ENCODE measurements around the gene CLEC4F. TPM values are rescaled to one million over a fixed set of nuclear protein-coding genes. Genes with fewer than 3 reads are reported as not detected.

The CLEC4F gene
- total RNA-seq, 1 experiment from 2014 or later, result not detected

DNA sequence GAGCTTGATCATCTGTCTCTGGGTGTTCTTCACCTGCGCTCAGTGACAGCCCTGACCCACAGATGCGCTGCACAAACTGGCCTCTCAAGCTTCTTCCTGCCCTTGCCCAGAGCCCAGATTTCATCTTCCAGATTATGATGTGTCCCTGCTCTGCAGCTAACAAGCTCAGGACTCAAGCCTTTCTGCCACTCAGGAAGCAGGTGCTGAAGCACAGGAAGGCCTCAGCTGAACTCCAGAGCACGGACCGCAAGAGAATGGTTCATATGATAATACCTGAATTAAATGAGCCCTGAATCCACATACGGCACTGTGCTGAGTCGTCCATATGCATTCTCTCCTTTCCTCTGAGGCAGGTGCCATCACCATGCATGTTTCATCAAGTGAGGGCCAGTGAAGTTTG is 11.5 kb upstream of the CLEC4F start:
- POLR2A ChIA-PET, result no interaction called here
- CTCF ChIA-PET, result no interaction called here

DNA sequence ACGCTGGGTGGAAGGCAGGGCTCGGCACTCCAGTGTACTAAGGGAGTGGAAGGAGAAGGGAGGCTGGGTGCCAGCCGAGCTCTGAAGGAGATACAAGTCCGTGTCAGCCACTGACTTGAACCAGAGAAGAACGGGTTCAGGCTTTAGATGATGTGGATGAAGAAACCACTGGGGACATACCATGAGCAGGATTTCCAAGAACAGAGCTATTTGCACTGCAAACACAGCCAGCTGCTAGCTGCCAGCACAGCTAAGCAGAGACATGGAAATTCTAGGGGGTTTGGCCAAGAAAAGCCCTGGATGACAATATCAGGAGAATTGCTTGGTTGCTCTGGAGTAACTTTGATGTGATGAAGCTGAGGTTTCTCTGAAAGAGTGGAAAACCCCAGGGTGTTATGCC is 10.0 kb upstream of the CLEC4F start:
- H3K9me3 ChIP-seq, result no peaks in the 10 kb centered on the region
- no peak overlapping the region for H3K27ac Mint-ChIP-seq (ENCODE audit: unreplicated experiment)
- no peak overlapping the region for H3K4me3 ChIP-seq (ENCODE audit: low read depth, low read length)
- no peaks in the 10 kb centered on the region for H3K4me1 ChIP-seq
- DNase-seq, result no peak
- TF ChIP-seq, protein P1, sequence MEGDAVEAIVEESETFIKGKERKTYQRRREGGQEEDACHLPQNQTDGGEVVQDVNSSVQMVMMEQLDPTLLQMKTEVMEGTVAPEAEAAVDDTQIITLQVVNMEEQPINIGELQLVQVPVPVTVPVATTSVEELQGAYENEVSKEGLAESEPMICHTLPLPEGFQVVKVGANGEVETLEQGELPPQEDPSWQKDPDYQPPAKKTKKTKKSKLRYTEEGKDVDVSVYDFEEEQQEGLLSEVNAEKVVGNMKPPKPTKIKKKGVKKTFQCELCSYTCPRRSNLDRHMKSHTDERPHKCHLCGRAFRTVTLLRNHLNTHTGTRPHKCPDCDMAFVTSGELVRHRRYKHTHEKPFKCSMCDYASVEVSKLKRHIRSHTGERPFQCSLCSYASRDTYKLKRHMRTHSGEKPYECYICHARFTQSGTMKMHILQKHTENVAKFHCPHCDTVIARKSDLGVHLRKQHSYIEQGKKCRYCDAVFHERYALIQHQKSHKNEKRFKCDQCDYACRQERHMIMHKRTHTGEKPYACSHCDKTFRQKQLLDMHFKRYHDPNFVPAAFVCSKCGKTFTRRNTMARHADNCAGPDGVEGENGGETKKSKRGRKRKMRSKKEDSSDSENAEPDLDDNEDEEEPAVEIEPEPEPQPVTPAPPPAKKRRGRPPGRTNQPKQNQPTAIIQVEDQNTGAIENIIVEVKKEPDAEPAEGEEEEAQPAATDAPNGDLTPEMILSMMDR (IDR thresholded peaks at IDR 0.05; ENCODE audit: insufficient read depth in 1 of 2, low read depth in 1 of 2, low read length in 1 of 2, severe bottlenecking in 1 of 2, unreplicated experiment in 1 of 2), result no peak
- no peaks in the 10 kb centered on the region for H3K9me3 Mint-ChIP-seq (ENCODE audit: unreplicated experiment)
- H3K36me3 Mint-ChIP-seq (ENCODE audit: insufficient read depth, unreplicated experiment), result no peaks in the 10 kb centered on the region
- H3K4me1 Mint-ChIP-seq (ENCODE audit: low read depth, unreplicated experiment), result no peaks in the 10 kb centered on the region
- H3K36me3 ChIP-seq (ENCODE audit: control insufficient read depth, insufficient read depth, low read length), result no peaks in the 10 kb centered on the region
- H3K4me3 Mint-ChIP-seq (ENCODE audit: unreplicated experiment), result no peak overlapping the region
- BruUV-seq (replicated peaks), result no TSS peak
- H3K27me3 Mint-ChIP-seq (ENCODE audit: insufficient read depth, unreplicated experiment), result peaks cover 23% of the 10 kb centered on the region
- H3K27me3 ChIP-seq (replicated peaks; ENCODE audit: control insufficient read depth, insufficient read depth, low read length), result no peaks in the 10 kb centered on the region; the same call in 1 of the 2 replicates
- ChIA-PET POLR2A (no interaction called here), CTCF (interaction anchor here (0.6 kb wide), 1 partner anchor 518 kb away, joined by 3 read pairs; no protein-coding TSS in a partner anchor)
- intact Hi-C loops (cut with micrococcal nuclease; ENCODE audit: unreplicated experiment), result no loop called here

More for the DNA sequence above, 11.5 kb upstream of the CLEC4F start:
- Histone ChIP-seq H3K27me3 (replicated peaks; ENCODE audit: control insufficient read depth, insufficient read depth, low read length) (no peaks in the 10 kb centered on the region; the same call in 1 of the 2 replicates), H3K4me3 (ENCODE audit: low read depth, low read length) (no peak overlapping the region), H3K9me3 (no peaks in the 10 kb centered on the region), H3K36me3 (ENCODE audit: control insufficient read depth, insufficient read depth, low read length) (no peaks in the 10 kb centered on the region), H3K4me1 (no peaks in the 10 kb centered on the region)
- H3K27ac Mint-ChIP-seq (ENCODE audit: unreplicated experiment), result no peak overlapping the region
- no peak for DNase-seq
- BruUV-seq (replicated peaks), result no TSS peak
- H3K36me3 Mint-ChIP-seq (ENCODE audit: insufficient read depth, unreplicated experiment), result no peaks in the 10 kb centered on the region
- H3K4me3 Mint-ChIP-seq (ENCODE audit: unreplicated experiment), result no peak overlapping the region
- H3K9me3 Mint-ChIP-seq (ENCODE audit: unreplicated experiment), result no peaks in the 10 kb centered on the region
- no peaks in the 10 kb centered on the region for H3K4me1 Mint-ChIP-seq (ENCODE audit: low read depth, unreplicated experiment)
- TF ChIP-seq, protein P1 (IDR thresholded peaks at IDR 0.05; ENCODE audit: insufficient read depth in 1 of 2, low read depth in 1 of 2, low read length in 1 of 2, severe bottlenecking in 1 of 2, unreplicated experiment in 1 of 2), result no peak
- intact Hi-C loops (cut with micrococcal nuclease; ENCODE audit: unreplicated experiment), result no loop called here
- peaks cover 27% of the 10 kb centered on the region for H3K27me3 Mint-ChIP-seq (ENCODE audit: insufficient read depth, unreplicated experiment)

DNA sequence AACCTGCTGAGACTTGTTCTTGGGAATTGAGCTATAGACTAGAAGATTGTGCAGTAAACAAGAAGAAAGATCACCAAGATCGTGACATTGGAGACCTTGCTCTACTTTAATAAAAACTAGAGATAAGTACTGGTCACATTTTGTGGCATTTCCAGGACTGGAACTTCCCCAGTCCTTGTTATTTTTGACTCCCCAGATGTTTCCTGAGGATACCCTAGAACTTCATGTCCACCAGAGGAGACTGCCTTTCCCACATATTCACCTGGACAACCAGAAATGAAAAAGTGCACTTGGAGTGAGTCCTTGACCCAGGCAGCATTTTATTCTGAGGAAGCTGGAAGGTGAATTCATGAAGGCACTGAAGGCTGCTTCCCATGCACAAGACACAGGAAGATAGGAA is 9.5 kb upstream of the CLEC4F start:
- Mint-ChIP-seq H3K27me3 (ENCODE audit: insufficient read depth, unreplicated experiment) (peaks cover 18% of the 10 kb centered on the region), H3K27ac (ENCODE audit: unreplicated experiment) (no peak overlapping the region), H3K4me3 (ENCODE audit: unreplicated experiment) (no peak overlapping the region), H3K4me1 (ENCODE audit: low read depth, unreplicated experiment) (no peaks in the 10 kb centered on the region), H3K9me3 (ENCODE audit: unreplicated experiment) (no peaks in the 10 kb centered on the region), H3K36me3 (ENCODE audit: insufficient read depth, unreplicated experiment) (no peaks in the 10 kb centered on the region)
- H3K9me3 ChIP-seq, result no peaks in the 10 kb centered on the region
- H3K4me3 ChIP-seq (ENCODE audit: low read depth, low read length), result no peak overlapping the region
- H3K4me1 ChIP-seq, result no peaks in the 10 kb centered on the region
- H3K36me3 ChIP-seq (ENCODE audit: control insufficient read depth, insufficient read depth, low read length), result no peaks in the 10 kb centered on the region
- ChIA-PET POLR2A (no interaction called here), CTCF (no interaction called here)
- no peak for DNase-seq
- H3K27me3 ChIP-seq (replicated peaks; ENCODE audit: control insufficient read depth, insufficient read depth, low read length), result no peaks in the 10 kb centered on the region; the same call in 1 of the 2 replicates
- BruUV-seq (replicated peaks), result no TSS peak
- intact Hi-C loops (cut with micrococcal nuclease; ENCODE audit: unreplicated experiment), result no loop called here
- TF ChIP-seq, protein P1 (IDR thresholded peaks at IDR 0.05; ENCODE audit: insufficient read depth in 1 of 2, low read depth in 1 of 2, low read length in 1 of 2, severe bottlenecking in 1 of 2, unreplicated experiment in 1 of 2), result no peak

Measured in Caco-2 (cell line).